A549 (cell line): ENCODE measurements around the gene TOP2A.

Source experiments
- NFE2L2 ChIP-seq: fragments of 150-350 bp; conservative IDR thresholded peaks from 2 replicates; pipeline ENCODE4 v1.6.1; 2014; ENCODE audit warnings: low read length
- POLR2A ChIP-seq: IDR thresholded peaks from 2 replicates; pipeline ENCODE4 v1.6.1; 2012; ENCODE audit warnings: mild to moderate bottlenecking, low read length
- RAD21 ChIP-seq, 2 experiments: fragments of >200 bp in 1 of 2; sonication (Bioruptor Twin) in 1 of 2; formaldehyde crosslinking in 1 of 2; IDR thresholded peaks in 1 of 2; conservative IDR thresholded peaks in 1 of 2; 2 replicates in 1 of 2; 3 replicates in 1 of 2; pipeline ENCODE4 v1.6.1; 2012 to 2018; ENCODE audit warnings: inconsistent platforms in 1 of 2
- SMC3 ChIP-seq: fragments of >200 bp; sonication (Bioruptor Twin); formaldehyde crosslinking; IDR thresholded peaks from 3 replicates; pipeline ENCODE4 v1.6.1; 2018; ENCODE audit warnings: inconsistent platforms
- TF ChIP-seq, protein P1 (sequence below): fragments of >200 bp; sonication (Bioruptor Twin); formaldehyde crosslinking; IDR thresholded peaks from 3 replicates; pipeline ENCODE4 v1.5.1; 2016
- TF ChIP-seq, protein P2 (sequence below): IDR thresholded peaks from 2 replicates; pipeline ENCODE4 v1.6.1; 2012

- TF ChIP-seq SMC3, result no peak
- TF ChIP-seq, protein P1, sequence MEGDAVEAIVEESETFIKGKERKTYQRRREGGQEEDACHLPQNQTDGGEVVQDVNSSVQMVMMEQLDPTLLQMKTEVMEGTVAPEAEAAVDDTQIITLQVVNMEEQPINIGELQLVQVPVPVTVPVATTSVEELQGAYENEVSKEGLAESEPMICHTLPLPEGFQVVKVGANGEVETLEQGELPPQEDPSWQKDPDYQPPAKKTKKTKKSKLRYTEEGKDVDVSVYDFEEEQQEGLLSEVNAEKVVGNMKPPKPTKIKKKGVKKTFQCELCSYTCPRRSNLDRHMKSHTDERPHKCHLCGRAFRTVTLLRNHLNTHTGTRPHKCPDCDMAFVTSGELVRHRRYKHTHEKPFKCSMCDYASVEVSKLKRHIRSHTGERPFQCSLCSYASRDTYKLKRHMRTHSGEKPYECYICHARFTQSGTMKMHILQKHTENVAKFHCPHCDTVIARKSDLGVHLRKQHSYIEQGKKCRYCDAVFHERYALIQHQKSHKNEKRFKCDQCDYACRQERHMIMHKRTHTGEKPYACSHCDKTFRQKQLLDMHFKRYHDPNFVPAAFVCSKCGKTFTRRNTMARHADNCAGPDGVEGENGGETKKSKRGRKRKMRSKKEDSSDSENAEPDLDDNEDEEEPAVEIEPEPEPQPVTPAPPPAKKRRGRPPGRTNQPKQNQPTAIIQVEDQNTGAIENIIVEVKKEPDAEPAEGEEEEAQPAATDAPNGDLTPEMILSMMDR, result no peak
- TF ChIP-seq POLR2A, result no peak
- no peak for TF ChIP-seq NFE2L2
- TF ChIP-seq, protein P2, sequence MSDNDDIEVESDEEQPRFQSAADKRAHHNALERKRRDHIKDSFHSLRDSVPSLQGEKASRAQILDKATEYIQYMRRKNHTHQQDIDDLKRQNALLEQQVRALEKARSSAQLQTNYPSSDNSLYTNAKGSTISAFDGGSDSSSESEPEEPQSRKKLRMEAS, result no peak
- TF ChIP-seq RAD21 (conservative IDR thresholded peaks at IDR 0.05 in 1 of 2, IDR thresholded peaks at IDR 0.05 in 1 of 2), result no peak
Observed at GRCh38 chr17:40373999-40374398, 43.7 kb downstream of the TOP2A start.
